Vagina (tissue), 2 donors: ENCODE measurements around the gene ENTPD2. TPM values are rescaled to one million over a fixed set of nuclear protein-coding genes. Genes with fewer than 3 reads are reported as not detected.

Experiments used
- DNase-seq, 2 donors: peaks; one replicate each; pipeline ENCODE4 v3.0.0-alpha.2; 2017; ENCODE audit errors: extremely low spot score in 2 of 2
- H3K27ac ChIP-seq: fragments of 200-600 bp; sonication (generic); one replicate; pipeline ENCODE4 v1.5.1; 2019
- H3K27me3 ChIP-seq: fragments of 200-600 bp; sonication (generic); one replicate; pipeline ENCODE4 v1.5.1; 2019
- H3K36me3 ChIP-seq, 2 donors: fragments of 200-600 bp; sonication (generic); one replicate each; pipeline ENCODE4 v1.5.1; 2017 to 2019
- H3K4me1 ChIP-seq: fragments of 200-600 bp; sonication (generic); one replicate; pipeline ENCODE4 v1.5.1; 2019
- H3K4me3 ChIP-seq, 2 donors: fragments of 200-600 bp; sonication (generic); 1 replicate in 1 of 2; 2 replicates in 1 of 2; pipeline ENCODE4 v1.5.1; 2016 to 2019
- H3K9me3 ChIP-seq: fragments of 200-600 bp; sonication (generic); one replicate; pipeline ENCODE4 v1.5.1; 2019
- POLR2A ChIP-seq, 2 donors: fragments of 450-650 bp; IDR thresholded peaks; one replicate each; pipeline ENCODE4 v1.6.1; 2017; ENCODE audit warnings: antibody characterized with exemption in 2 of 2, mild to moderate bottlenecking in 2 of 2, moderate library complexity in 2 of 2
- POLR2AphosphoS5 ChIP-seq, 2 donors: sonication (generic); formaldehyde crosslinking; IDR thresholded peaks; one replicate each; pipeline ENCODE4 v1.9.0; 2017; ENCODE audit warnings: antibody characterized with exemption in 2 of 2, mild to moderate bottlenecking in 2 of 2, low read depth in 1 of 2; ENCODE audit not compliant: insufficient read depth in 1 of 2
- intact Hi-C: fragments of 100-400 bp; cut with DNase I; formaldehyde crosslinking; loops from one replicate; pipeline ENCODE4 v1.15.1; 2023
- total RNA-seq: library from RNA; depleted of rRNA; stranded (reverse); fragments of >200 nt; gene quantifications from one replicate; pipeline ENCODE4 v1.2.3, GENCODE V29; 2016
- TF ChIP-seq, protein P1 (sequence below), 3 experiments: fragments of 450-650 bp in 2 of 3; fragments of 200-600 bp in 1 of 3; sonication (generic) in 1 of 3; IDR thresholded peaks; one replicate each; pipeline ENCODE4 v1.5.1; 2017 to 2019; ENCODE audit warnings: antibody characterized with exemption in 3 of 3, mild to moderate bottlenecking in 2 of 3, moderate library complexity in 2 of 3

ENTPD2 gene
- total RNA-seq: 4.9 TPM

DNA sequence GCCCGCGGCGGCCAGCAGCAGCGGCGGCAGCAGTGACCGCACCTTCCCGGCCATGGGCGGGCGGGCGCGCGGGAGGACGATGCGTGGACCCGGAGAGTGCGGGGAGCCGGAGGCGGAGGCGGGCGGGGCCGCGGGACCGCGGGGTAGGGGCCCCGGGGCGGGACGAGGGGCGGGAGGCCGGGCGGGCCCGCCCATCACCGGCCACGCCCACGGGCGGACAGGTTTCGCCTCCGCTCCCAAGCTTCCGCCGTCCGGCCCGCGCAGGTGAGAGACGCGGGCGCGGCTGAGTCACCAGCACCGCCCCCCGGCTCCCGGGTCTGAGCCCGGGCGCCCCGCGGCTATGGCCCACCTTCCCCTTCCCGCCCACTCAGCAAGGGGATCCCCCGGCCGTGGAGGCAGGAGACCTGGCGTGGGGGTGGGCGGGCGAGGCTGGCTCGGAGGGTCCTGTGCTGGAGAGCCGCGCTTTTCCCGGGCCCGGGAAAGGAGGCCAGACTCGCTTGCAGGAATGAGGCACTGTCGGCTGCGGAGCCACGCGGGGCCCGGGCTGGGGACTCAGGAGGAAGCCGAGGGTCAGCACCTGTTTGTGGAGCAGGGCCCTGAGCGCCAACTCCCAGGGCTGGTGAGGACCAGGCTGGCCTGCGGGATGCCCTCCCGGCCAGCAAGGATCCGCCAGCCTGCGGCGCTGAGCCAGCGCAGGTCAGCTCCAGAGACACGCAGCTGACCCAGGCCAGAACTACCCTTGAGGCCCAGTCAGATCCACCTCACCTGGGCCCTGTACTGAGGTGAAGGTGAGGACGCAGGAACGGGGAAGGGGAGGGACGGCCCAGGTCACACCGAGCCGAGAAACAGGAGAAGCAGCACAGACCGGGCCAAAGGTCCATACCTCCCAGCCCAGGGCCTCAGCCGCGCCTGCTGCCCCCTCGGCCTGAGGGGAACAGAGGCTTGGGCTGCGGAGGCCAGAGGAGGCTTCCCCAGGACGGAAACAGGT, at the start of gene ENTPD2:
Gene ENTPD2 (minus strand): TSS at position 118 of the 988 bp plus-strand sequence. CDS start 64 bp downstream, at position 54.
- Histone ChIP-seq H3K27me3 (no peaks in the 10 kb centered on the region), H3K9me3 (no peaks in the 10 kb centered on the region), H3K27ac (peak within 1 kb of the TSS; percentile 59), H3K36me3 (no peaks in the 10 kb centered on the region), H3K4me1 (peaks cover 36% of the 10 kb centered on the region), H3K4me3 (peak within 1 kb of the TSS; percentile 40 to 48)
- DNase-seq: no peak
- intact Hi-C loops: no loop called here
- TF ChIP-seq, protein P1, sequence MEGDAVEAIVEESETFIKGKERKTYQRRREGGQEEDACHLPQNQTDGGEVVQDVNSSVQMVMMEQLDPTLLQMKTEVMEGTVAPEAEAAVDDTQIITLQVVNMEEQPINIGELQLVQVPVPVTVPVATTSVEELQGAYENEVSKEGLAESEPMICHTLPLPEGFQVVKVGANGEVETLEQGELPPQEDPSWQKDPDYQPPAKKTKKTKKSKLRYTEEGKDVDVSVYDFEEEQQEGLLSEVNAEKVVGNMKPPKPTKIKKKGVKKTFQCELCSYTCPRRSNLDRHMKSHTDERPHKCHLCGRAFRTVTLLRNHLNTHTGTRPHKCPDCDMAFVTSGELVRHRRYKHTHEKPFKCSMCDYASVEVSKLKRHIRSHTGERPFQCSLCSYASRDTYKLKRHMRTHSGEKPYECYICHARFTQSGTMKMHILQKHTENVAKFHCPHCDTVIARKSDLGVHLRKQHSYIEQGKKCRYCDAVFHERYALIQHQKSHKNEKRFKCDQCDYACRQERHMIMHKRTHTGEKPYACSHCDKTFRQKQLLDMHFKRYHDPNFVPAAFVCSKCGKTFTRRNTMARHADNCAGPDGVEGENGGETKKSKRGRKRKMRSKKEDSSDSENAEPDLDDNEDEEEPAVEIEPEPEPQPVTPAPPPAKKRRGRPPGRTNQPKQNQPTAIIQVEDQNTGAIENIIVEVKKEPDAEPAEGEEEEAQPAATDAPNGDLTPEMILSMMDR (IDR thresholded peaks at IDR 0.05): no peak
- TF ChIP-seq POLR2A (IDR thresholded peaks at IDR 0.05): no peak
- TF ChIP-seq POLR2AphosphoS5 (IDR thresholded peaks at IDR 0.05; ENCODE audit: insufficient read depth in 1 of 2, low read depth in 1 of 2): no peak

- H3K9me3 ChIP-seq: no peaks in the 10 kb centered on the region
- TF ChIP-seq, protein P1 (IDR thresholded peaks at IDR 0.05): no peak
- TF ChIP-seq POLR2A (IDR thresholded peaks at IDR 0.05) (no peak), POLR2AphosphoS5 (IDR thresholded peaks at IDR 0.05; ENCODE audit: insufficient read depth in 1 of 2, low read depth in 1 of 2) (no peak)
- H3K4me1 ChIP-seq: no peaks in the 10 kb centered on the region
- no peak overlapping the region for H3K27ac ChIP-seq
- DNase-seq: no peak
- H3K4me3 ChIP-seq: no peak overlapping the region
- intact Hi-C loops: no loop called here
- H3K36me3 ChIP-seq: peaks cover 0 to 81% of the 10 kb centered on the region in 2 donors
- H3K27me3 ChIP-seq: no peaks in the 10 kb centered on the region
These were observed 49.5 kb upstream of the ENTPD2 start for GRCh38 chr9:137103206-137103999.

DNA sequence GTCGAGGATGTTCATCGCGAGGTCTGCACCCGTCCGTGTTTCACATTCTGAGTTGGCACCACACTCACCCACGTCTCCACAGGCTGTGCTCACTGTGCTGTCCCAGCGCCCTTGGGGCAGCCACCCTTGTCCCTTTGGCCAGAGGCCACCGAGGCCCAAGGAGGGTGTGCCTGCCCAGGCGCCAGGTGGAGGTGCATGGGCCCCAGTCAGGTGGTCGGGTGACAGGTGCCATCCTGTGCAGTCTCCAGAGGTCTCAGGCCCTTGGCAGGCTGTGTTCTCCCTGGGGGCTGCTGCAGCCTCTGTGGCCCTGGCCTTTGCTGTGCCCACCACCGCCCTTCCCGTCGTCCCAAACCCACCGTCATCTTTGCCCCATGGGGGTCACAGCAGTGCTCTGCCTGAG, 45.4 kb upstream of the ENTPD2 start:
- no peak for DNase-seq
- H3K4me1 ChIP-seq: no peaks in the 10 kb centered on the region
- intact Hi-C loops: no loop called here
- H3K4me3 ChIP-seq: no peak overlapping the region
- H3K36me3 ChIP-seq: peaks cover 0 to 76% of the 10 kb centered on the region in 2 donors
- TF ChIP-seq POLR2A (IDR thresholded peaks at IDR 0.05) (no peak), POLR2AphosphoS5 (IDR thresholded peaks at IDR 0.05; ENCODE audit: insufficient read depth in 1 of 2, low read depth in 1 of 2) (no peak)
- TF ChIP-seq, protein P1 (IDR thresholded peaks at IDR 0.05): no peak
- no peak overlapping the region for H3K27ac ChIP-seq
- H3K9me3 ChIP-seq: no peaks in the 10 kb centered on the region
- H3K27me3 ChIP-seq: no peaks in the 10 kb centered on the region

GRCh38 chr9:137097761-137098462, 44.1 kb upstream of the ENTPD2 start:
- no peak for DNase-seq
- H3K27me3 ChIP-seq: no peaks in the 10 kb centered on the region
- no peak overlapping the region for H3K27ac ChIP-seq
- peaks cover 0 to 64% of the 10 kb centered on the region in 2 donors for H3K36me3 ChIP-seq
- no peaks in the 10 kb centered on the region for H3K4me1 ChIP-seq
- TF ChIP-seq, protein P1 (IDR thresholded peaks at IDR 0.05): no peak
- TF ChIP-seq POLR2A (IDR thresholded peaks at IDR 0.05) (no peak), POLR2AphosphoS5 (IDR thresholded peaks at IDR 0.05; ENCODE audit: insufficient read depth in 1 of 2, low read depth in 1 of 2) (no peak)
- H3K9me3 ChIP-seq: no peaks in the 10 kb centered on the region
- H3K4me3 ChIP-seq: no peak overlapping the region
- intact Hi-C loops: no loop called here
